OCI-LY3 (cell line): ENCODE measurements around the gene LITAFD.

ENCODE experiments used
- CTCF ChIP-seq: fragments of 200-600, 300-600 bp; sonication (generic); IDR thresholded peaks from 2 replicates; pipeline ENCODE4 v1.5.1; 2014; ENCODE audit warnings: antibody characterized with exemption, low read length, low read depth
- EZH2phosphoT487 ChIP-seq: fragments of 200-600 bp; shearing (Covaris generic); IDR thresholded peaks from 2 replicates; pipeline ENCODE4 v1.6.1; 2018; ENCODE audit warnings: antibody characterized with exemption, mixed run types, low read depth

DNA sequence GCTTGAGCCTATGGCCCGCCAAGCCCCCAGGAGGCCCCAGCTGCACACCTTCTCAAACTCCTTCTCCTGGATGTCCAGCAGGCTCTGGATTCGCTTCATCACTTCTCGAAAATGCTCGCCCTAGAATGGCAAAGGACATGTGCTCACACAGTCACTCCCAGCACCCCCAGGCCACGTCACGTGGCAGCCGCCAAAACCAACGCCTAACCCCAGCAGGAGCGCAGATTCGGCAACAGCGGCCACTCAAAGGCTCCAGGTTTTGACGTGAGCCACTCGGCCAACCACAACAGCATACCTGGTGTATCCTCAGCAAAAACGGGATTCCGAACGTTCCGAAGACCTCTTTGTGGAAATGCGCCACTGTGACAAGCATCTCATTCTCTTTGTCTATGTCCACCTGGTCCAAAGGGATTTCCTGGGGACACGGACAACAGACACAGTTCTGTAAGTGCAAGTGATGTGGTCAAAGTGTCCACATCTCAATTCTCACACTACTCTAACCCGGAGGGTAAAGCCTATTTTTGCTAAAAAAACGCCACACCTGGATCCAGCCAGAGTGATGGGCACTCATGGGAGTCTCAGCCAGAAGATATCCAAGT, 12.7 kb downstream of the LITAFD start:
- TF ChIP-seq CTCF: no peak
- no peak for TF ChIP-seq EZH2phosphoT487
